Kidney epithelial cell (primary cell): ENCODE measurements around the gene ELAC2. TPM values are rescaled to one million over a fixed set of nuclear protein-coding genes. Genes with fewer than 3 reads are reported as not detected.

Experiments used
- DNase-seq: peaks from one replicate; pipeline ENCODE4 v3.0.0-alpha.2; 2010; ENCODE audit warnings: low read depth
- H3K27me3 ChIP-seq: 2 replicates; pipeline ENCODE4 v1.6.0; 2011; ENCODE audit warnings: low read length; ENCODE audit not compliant: control insufficient read depth, insufficient read depth
- H3K36me3 ChIP-seq: 2 replicates; pipeline ENCODE4 v1.5.1; 2011; ENCODE audit warnings: low read length; ENCODE audit not compliant: control insufficient read depth, insufficient read depth
- H3K4me3 ChIP-seq: 2 replicates; pipeline ENCODE4 v1.5.1; 2011; ENCODE audit warnings: low read depth, mild to moderate bottlenecking, control low read depth, low read length
- total RNA-seq: library from RNA; depleted of rRNA; stranded (reverse); fragments of >200 nt; gene quantifications from 2 replicates; pipeline ENCODE4 v1.2.3, GENCODE V29; 2015
- TF ChIP-seq, protein P1 (sequence below): IDR thresholded peaks from 2 replicates; pipeline ENCODE4 v1.5.1; 2011; ENCODE audit warnings: mild to moderate bottlenecking, moderate library complexity, low read length, control low read depth, inconsistent platforms; ENCODE audit not compliant: insufficient read depth, poor library complexity, severe bottlenecking

The ELAC2 gene, protein sequence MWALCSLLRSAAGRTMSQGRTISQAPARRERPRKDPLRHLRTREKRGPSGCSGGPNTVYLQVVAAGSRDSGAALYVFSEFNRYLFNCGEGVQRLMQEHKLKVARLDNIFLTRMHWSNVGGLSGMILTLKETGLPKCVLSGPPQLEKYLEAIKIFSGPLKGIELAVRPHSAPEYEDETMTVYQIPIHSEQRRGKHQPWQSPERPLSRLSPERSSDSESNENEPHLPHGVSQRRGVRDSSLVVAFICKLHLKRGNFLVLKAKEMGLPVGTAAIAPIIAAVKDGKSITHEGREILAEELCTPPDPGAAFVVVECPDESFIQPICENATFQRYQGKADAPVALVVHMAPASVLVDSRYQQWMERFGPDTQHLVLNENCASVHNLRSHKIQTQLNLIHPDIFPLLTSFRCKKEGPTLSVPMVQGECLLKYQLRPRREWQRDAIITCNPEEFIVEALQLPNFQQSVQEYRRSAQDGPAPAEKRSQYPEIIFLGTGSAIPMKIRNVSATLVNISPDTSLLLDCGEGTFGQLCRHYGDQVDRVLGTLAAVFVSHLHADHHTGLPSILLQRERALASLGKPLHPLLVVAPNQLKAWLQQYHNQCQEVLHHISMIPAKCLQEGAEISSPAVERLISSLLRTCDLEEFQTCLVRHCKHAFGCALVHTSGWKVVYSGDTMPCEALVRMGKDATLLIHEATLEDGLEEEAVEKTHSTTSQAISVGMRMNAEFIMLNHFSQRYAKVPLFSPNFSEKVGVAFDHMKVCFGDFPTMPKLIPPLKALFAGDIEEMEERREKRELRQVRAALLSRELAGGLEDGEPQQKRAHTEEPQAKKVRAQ
- total RNA-seq: 73.7 and 80.8 TPM in 2 replicates

DNA sequence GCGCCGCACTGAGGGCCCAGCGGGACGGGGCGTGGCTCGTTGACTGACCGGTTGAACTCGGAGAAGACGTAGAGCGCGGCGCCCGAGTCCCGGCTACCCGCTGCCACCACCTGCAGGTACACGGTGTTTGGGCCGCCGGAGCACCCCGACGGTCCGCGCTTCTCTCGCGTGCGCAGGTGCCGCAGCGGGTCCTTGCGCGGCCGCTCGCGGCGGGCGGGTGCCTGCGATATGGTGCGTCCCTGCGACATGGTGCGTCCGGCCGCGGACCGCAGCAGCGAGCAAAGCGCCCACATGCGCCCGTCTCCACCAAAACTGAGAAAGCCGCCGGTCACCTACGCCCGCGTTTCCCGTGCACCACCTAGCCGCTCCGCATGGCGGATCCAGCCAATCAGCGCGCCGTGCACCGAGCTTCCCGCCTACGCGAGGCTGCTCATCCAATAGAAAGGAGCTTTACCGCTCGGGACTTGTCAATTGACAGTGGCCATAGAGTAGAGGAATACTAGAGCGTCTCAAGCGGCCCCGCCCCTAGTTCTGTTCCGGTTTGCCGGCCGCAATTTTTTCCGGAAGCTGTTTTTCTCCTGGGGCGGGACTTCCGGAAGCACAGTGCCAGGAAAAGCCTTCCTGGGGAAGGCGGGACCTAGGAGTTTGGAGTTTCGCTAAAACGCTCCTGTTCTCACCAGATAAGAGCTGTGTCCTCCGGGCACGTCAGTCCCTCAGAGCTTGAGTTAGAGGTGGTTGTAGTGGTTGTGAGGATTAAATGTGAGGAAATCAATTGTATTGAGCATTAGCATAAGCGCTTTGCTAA, at the start of gene ELAC2:
TSS of gene ELAC2 (minus strand) at position 373 of the 805 bp plus-strand sequence. CDS start at position 293, 80 bp downstream.
- Histone ChIP-seq H3K27me3 (peaks cover under 1% of the 10 kb centered on the region), H3K36me3 (no peaks in the 10 kb centered on the region), H3K4me3 (peak within 1 kb of the TSS; percentile 83)
- TF ChIP-seq, protein P1, sequence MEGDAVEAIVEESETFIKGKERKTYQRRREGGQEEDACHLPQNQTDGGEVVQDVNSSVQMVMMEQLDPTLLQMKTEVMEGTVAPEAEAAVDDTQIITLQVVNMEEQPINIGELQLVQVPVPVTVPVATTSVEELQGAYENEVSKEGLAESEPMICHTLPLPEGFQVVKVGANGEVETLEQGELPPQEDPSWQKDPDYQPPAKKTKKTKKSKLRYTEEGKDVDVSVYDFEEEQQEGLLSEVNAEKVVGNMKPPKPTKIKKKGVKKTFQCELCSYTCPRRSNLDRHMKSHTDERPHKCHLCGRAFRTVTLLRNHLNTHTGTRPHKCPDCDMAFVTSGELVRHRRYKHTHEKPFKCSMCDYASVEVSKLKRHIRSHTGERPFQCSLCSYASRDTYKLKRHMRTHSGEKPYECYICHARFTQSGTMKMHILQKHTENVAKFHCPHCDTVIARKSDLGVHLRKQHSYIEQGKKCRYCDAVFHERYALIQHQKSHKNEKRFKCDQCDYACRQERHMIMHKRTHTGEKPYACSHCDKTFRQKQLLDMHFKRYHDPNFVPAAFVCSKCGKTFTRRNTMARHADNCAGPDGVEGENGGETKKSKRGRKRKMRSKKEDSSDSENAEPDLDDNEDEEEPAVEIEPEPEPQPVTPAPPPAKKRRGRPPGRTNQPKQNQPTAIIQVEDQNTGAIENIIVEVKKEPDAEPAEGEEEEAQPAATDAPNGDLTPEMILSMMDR: no peak
- peak; percentile 96 for DNase-seq

DNA sequence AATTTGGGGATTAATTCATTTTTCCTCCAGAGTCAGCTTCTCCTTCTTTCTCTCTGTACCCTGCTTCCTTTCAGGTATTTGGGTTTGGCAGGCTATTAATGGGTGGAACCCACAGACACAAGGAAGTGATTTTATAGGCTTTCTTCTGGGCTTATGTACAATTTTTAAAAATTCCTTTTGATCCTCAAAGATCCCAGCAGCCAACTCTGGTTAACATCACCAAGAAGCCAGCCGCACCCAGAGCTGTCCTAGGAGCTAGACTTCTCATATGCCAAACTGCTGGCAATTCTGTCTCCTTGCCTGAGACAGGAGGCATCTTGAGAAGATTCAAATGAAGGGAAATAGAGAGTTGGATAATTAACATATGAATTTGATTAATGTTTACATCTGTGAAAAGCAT, 47.2 kb upstream of the ELAC2 start:
- no peak for DNase-seq
- no peaks in the 10 kb centered on the region for H3K36me3 ChIP-seq
- H3K4me3 ChIP-seq: no peak overlapping the region
- TF ChIP-seq, protein P1: no peak
- no peaks in the 10 kb centered on the region for H3K27me3 ChIP-seq

DNA sequence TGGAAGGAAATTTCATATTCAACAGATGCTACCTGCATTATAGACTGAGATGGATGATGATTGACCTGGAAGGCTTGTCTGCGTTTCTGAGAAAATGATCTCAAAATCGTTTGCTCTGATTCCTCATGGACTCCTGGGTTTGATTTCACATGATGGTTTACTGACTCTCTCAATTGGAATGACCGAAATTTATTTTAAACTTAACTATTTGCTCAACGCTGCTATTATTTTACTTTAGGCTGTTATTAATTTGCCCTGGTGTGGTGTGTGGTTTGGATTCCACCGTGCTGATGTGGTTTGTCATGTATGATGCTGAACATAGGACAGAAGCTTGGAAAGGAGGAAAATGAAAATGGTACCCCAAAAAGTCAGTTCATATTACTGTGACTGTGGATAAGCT, 37.3 kb upstream of the ELAC2 start:
- no peak for DNase-seq
- Histone ChIP-seq H3K4me3 (no peak overlapping the region), H3K36me3 (no peaks in the 10 kb centered on the region), H3K27me3 (no peaks in the 10 kb centered on the region)
- TF ChIP-seq, protein P1: no peak

DNA sequence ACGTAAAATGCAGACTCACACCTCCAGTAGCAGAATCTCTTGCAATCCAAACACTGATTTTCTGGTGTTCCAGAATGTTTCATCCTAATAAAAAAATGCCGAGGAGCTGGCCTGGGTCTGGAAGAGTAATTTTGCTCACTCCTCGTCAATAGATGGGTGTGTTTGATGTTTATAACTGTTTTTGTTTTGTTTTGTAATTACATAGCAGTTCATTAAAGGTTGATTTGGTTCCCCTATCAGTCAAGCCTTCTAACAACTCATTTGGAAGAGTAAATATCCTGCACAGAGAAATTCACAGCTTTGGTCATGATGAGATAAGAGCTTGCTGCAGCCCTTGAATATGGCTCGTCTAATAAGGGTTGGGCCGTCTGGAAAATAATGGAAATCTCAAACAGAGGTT, 36.8 kb upstream of the ELAC2 start:
- TF ChIP-seq, protein P1: no peak
- Histone ChIP-seq H3K27me3 (no peaks in the 10 kb centered on the region), H3K4me3 (no peak overlapping the region), H3K36me3 (no peaks in the 10 kb centered on the region)
- no peak for DNase-seq

DNA sequence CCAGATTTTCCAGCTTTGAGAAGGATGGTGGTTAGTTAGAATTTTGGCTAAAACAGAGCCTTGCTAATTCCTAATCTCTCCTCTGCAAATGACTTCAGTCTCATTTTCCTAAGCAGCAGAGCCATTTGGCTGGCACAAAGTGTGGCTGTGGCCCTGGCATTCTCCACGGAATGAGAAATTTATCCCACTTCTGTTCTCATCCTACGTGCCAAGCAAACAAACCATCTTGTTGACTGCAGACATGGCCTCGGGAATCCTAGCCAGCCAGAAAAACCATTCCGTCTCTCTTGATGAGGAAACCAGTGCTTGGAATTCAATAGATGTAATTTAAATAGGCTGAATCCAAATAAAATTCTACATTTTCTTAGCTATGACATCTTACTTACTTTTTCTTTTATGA, 34.1 kb upstream of the ELAC2 start:
- no peaks in the 10 kb centered on the region for H3K36me3 ChIP-seq
- no peaks in the 10 kb centered on the region for H3K27me3 ChIP-seq
- DNase-seq: no peak
- no peak overlapping the region for H3K4me3 ChIP-seq
- TF ChIP-seq, protein P1: no peak
